ENCODE measurements around the gene MICU1. TPM values are rescaled to one million over a fixed set of nuclear protein-coding genes. Genes with fewer than 3 reads are reported as not detected.

Gene MICU1
- total and polyA plus RNA-seq, 10 of the 15 experiments (the other 5 are each of a cell fraction or from before 2014, with no cell fraction given): 18.2 to 36.4 (median 22.2) TPM

- FAIRE-seq (no peak), DNase-seq (ENCODE audit: low read depth, low spot score) (no peak), ATAC-seq (no peak)
- Histone ChIP-seq H3K9me3 (replicated peaks; ENCODE audit: control insufficient read depth, insufficient read depth, low read length) (no peaks in the 10 kb centered on the region; the same call in 2 of the 3 replicates), H3K79me2 (ENCODE audit: control insufficient read depth, insufficient read depth, low read length) (no peaks in the 10 kb centered on the region), H3K36me3 (ENCODE audit: control insufficient read depth in 2 of 2, insufficient read depth in 2 of 2, low read length in 1 of 2) (no peaks in the 10 kb centered on the region), H4K20me1 (ENCODE audit: control insufficient read depth, insufficient read depth) (no peaks in the 10 kb centered on the region), H3K4me2 (ENCODE audit: control insufficient read depth, insufficient read depth) (no peak overlapping the region), H3K4me3 (no peak overlapping the region), H2AFZ (ENCODE audit: control insufficient read depth, low read depth, low read length) (no peak overlapping the region), H3K27ac (ENCODE audit: control insufficient read depth, insufficient read depth) (no peak overlapping the region), H3K4me1 (ENCODE audit: control insufficient read depth, insufficient read depth, low read length) (no peaks in the 10 kb centered on the region), H3K9ac (ENCODE audit: control insufficient read depth, insufficient read depth, low read length) (no peak overlapping the region), H3K27me3 (replicated peaks in 1 of 2; ENCODE audit: control insufficient read depth in 2 of 2, insufficient read depth in 2 of 2, low read length in 1 of 2) (no peaks in the 10 kb centered on the region)
- POLR2A ChIA-PET: no interaction called here
- WGBS (ENCODE audit: insufficient coverage, insufficient replicate concordance, low lambda C conversion rate, missing lambda C conversion rate): 100% methylated on average over 1 of the region's 1 CpG
- no peak for TF ChIP-seq E4F1 (IDR thresholded peaks at IDR 0.05; ENCODE audit: borderline replicate concordance, partially characterized antibody)
- RAD21 ChIA-PET (ENCODE audit: unreplicated experiment): no interaction called here
- in situ Hi-C loops (cut with MboI) (no loop called here), intact Hi-C loops (cut with micrococcal nuclease; ENCODE audit: unreplicated experiment) (no loop called here)
- BruUV-seq (replicated peaks): no TSS peak
- SMC1A ChIA-PET (ENCODE audit: uncharacterized antibody, unreplicated experiment): interaction anchor here (1.2 kb wide), 1 partner anchor 53 kb away, joined by 3 read pairs; no protein-coding TSS in a partner anchor
- CTCF ChIA-PET: interaction anchor here (1.0 kb wide), 1 partner anchor 143 kb away, joined by 3 read pairs; no protein-coding TSS in a partner anchor
Measured at GRCh38 chr10:72424561-72424960, 201.3 kb downstream of the MICU1 start.

GRCh38 chr10:72423426-72423825, 202.5 kb downstream of the MICU1 start:
- RAD21 ChIA-PET (ENCODE audit: unreplicated experiment): no interaction called here
- Histone ChIP-seq H3K79me2 (ENCODE audit: control insufficient read depth, insufficient read depth, low read length) (no peaks in the 10 kb centered on the region), H3K36me3 (ENCODE audit: control insufficient read depth in 2 of 2, insufficient read depth in 2 of 2, low read length in 1 of 2) (no peaks in the 10 kb centered on the region), H4K20me1 (ENCODE audit: control insufficient read depth, insufficient read depth) (no peaks in the 10 kb centered on the region), H3K9ac (ENCODE audit: control insufficient read depth, insufficient read depth, low read length) (no peak overlapping the region), H2AFZ (ENCODE audit: control insufficient read depth, low read depth, low read length) (no peak overlapping the region), H3K4me1 (ENCODE audit: control insufficient read depth, insufficient read depth, low read length) (no peaks in the 10 kb centered on the region), H3K27ac (ENCODE audit: control insufficient read depth, insufficient read depth) (no peak overlapping the region), H3K9me3 (replicated peaks; ENCODE audit: control insufficient read depth, insufficient read depth, low read length) (no peaks in the 10 kb centered on the region; the same call in 2 of the 3 replicates), H3K27me3 (replicated peaks in 1 of 2; ENCODE audit: control insufficient read depth in 2 of 2, insufficient read depth in 2 of 2, low read length in 1 of 2) (no peaks in the 10 kb centered on the region), H3K4me3 (no peak overlapping the region), H3K4me2 (ENCODE audit: control insufficient read depth, insufficient read depth) (no peak overlapping the region)
- DNase-seq (ENCODE audit: low read depth, low spot score) (no peak), FAIRE-seq (no peak), ATAC-seq (no peak)
- POLR2A ChIA-PET: no interaction called here
- WGBS (ENCODE audit: insufficient coverage, insufficient replicate concordance, low lambda C conversion rate, missing lambda C conversion rate): 96% methylated on average over 3 of the region's 3 CpGs
- CTCF ChIA-PET: no interaction called here
- BruUV-seq (replicated peaks): no TSS peak
- intact Hi-C loops (cut with micrococcal nuclease; ENCODE audit: unreplicated experiment): no loop called here
- TF ChIP-seq NBN (IDR thresholded peaks at IDR 0.05) (no peak), STAT3 (IDR thresholded peaks at IDR 0.05; ENCODE audit: low read depth, low read length) (no peak), KAT2A (conservative IDR thresholded peaks at IDR 0.05; ENCODE audit: control insufficient read depth, low read depth, low read length) (no peak), RCOR1 (conservative IDR thresholded peaks at IDR 0.05; ENCODE audit: low read depth, low read length) (no peak), CTCF (IDR thresholded peaks at IDR 0.05 in 2 of 3, conservative IDR thresholded peaks at IDR 0.05 in 1 of 3; ENCODE audit: control insufficient read depth in 2 of 3, extremely low read depth in 1 of 3, insufficient read depth in 1 of 3, low read depth in 3 of 3, low read length in 3 of 3) (no peak), PAX8 (IDR thresholded peaks at IDR 0.05) (no peak), ZNF217 (IDR thresholded peaks at IDR 0.05) (no peak), NR2C1 (IDR thresholded peaks at IDR 0.05) (no peak), IKZF1 (conservative IDR thresholded peaks at IDR 0.05) (no peak), ATF7 (IDR thresholded peaks at IDR 0.05; ENCODE audit: low read depth) (no peak), ZNF384 (IDR thresholded peaks at IDR 0.05; ENCODE audit: borderline replicate concordance, low read depth, low read length) (no peak), SPI1 (IDR thresholded peaks at IDR 0.05; ENCODE audit: borderline replicate concordance, insufficient read depth, low read depth, low read length) (no peak), BRCA1 (IDR thresholded peaks at IDR 0.05; ENCODE audit: low read depth, low read length) (no peak), TBL1XR1 (IDR thresholded peaks at IDR 0.05; ENCODE audit: low read depth, low read length) (no peak), STAT1 (conservative IDR thresholded peaks at IDR 0.05) (no peak)
- in situ Hi-C loops (cut with MboI): no loop called here
- SMC1A ChIA-PET (ENCODE audit: uncharacterized antibody, unreplicated experiment): interaction anchor here (1.0 kb wide), 1 partner anchor 11 kb away, joined by 4 read pairs; no protein-coding TSS in a partner anchor

All from GM12878 (cell line).